Brain microvascular endothelial cell (primary cell): ENCODE measurements around the gene NR1D1.

Experiments used
- DNase-seq: peaks from one replicate; pipeline ENCODE4 v3.0.0-alpha.2; 2020
- H3K27ac ChIP-seq: fragments of 250-450 bp; sonication (Bioruptor Pico); 2 replicates; pipeline ENCODE4 v1.5.1; 2020; ENCODE audit warnings: mild to moderate bottlenecking, moderate library complexity
- H3K27me3 ChIP-seq: fragments of 250-450 bp; sonication (Bioruptor Pico); replicated peaks from 2 replicates; pipeline ENCODE4 v1.5.1; 2020; ENCODE audit warnings: mild to moderate bottlenecking
- H3K36me3 ChIP-seq: fragments of 250-450 bp; sonication (Bioruptor Pico); replicated peaks from 2 replicates; pipeline ENCODE4 v1.5.1; 2020; ENCODE audit warnings: mild to moderate bottlenecking
- H3K4me3 ChIP-seq: 2 replicates; pipeline ENCODE4 v1.5.1; 2011; ENCODE audit warnings: low read depth, mild to moderate bottlenecking, control low read depth, low read length, moderate library complexity
- CTCF ChIP-seq: IDR thresholded peaks from 2 replicates; pipeline ENCODE4 v1.5.1; 2011; ENCODE audit warnings: low read depth, mild to moderate bottlenecking, moderate library complexity, low read length, control low read depth, inconsistent platforms; ENCODE audit errors: missing control alignments
- in situ Hi-C: cut with HindIII; loops from 2 replicates; pipeline ENCODE4 v1.10.0; 2017; ENCODE audit warnings: low sequenced_read_pairs, low pct_ligation_motif_present

The NR1D1 gene

GRCh38 chr17:40095351-40095943, 4.9 kb downstream of the NR1D1 start:
- TF ChIP-seq CTCF = no peak
- in situ Hi-C loops = no loop called here
- no peak for DNase-seq
- H3K36me3 ChIP-seq = peaks cover 28% of the 10 kb centered on the region
- H3K4me3 ChIP-seq = no peak overlapping the region
- no peak overlapping the region for H3K27ac ChIP-seq
- no peaks in the 10 kb centered on the region for H3K27me3 ChIP-seq

GRCh38 chr17:40094874-40095273, 5.5 kb downstream of the NR1D1 start:
- Histone ChIP-seq H3K36me3 (peaks cover 31% of the 10 kb centered on the region), H3K27me3 (no peaks in the 10 kb centered on the region), H3K4me3 (no peak overlapping the region), H3K27ac (no peak overlapping the region)
- no peak for TF ChIP-seq CTCF
- no peak for DNase-seq
- in situ Hi-C loops = no loop called here

GRCh38 chr17:40093580-40094201, 6.7 kb downstream of the NR1D1 start:
- Histone ChIP-seq H3K36me3 (peaks cover 38% of the 10 kb centered on the region), H3K4me3 (no peak overlapping the region), H3K27me3 (no peaks in the 10 kb centered on the region), H3K27ac (no peak overlapping the region)
- in situ Hi-C loops = no loop called here
- TF ChIP-seq CTCF = no peak
- DNase-seq = no peak

- in situ Hi-C loops = no loop called here
- Histone ChIP-seq H3K27ac (no peak overlapping the region), H3K36me3 (peaks cover 38% of the 10 kb centered on the region), H3K27me3 (no peaks in the 10 kb centered on the region), H3K4me3 (no peak overlapping the region)
- DNase-seq = no peak
- no peak for TF ChIP-seq CTCF
Observed at GRCh38 chr17:40093005-40093579, 7.3 kb downstream of the NR1D1 start.

GRCh38 chr17:40092581-40092980, 7.8 kb downstream of the NR1D1 start:
- Histone ChIP-seq H3K27me3 (no peaks in the 10 kb centered on the region), H3K36me3 (peaks cover 38% of the 10 kb centered on the region), H3K27ac (no peak overlapping the region), H3K4me3 (no peak overlapping the region)
- in situ Hi-C loops = no loop called here
- no peak for TF ChIP-seq CTCF
- no peak for DNase-seq
